Heart left ventricle (tissue), 13 donors: ENCODE results near the gene WDR70.

Source experiments
- POLR2A ChIP-seq, 2 donors: fragments of 450-650 bp; IDR thresholded peaks; one replicate each; pipeline ENCODE4 v1.6.1; 2017; ENCODE audit warnings: antibody characterized with exemption in 2 of 2, mild to moderate bottlenecking in 2 of 2, moderate library complexity in 2 of 2
- TF ChIP-seq, protein P1 (sequence below), 12 donors: fragments of 200-600 bp; sonication (generic) in 4 of 12; IDR thresholded peaks; one replicate each; pipeline versions ENCODE4 v1.5.0 to v1.8.0; 2018 to 2022; ENCODE audit warnings: antibody characterized with exemption in 12 of 12, mild to moderate bottlenecking in 5 of 12
- donor health status: ischemic (EF 13 %, LVEDD 7.1; RV severe dilation, severe dysfunction).
- donor health status: DM: no; HTN: yes; CAD: no.
- donor health status: DM: no; HTN: no; CAD: no.
- donor health status: ischemic (EF 25% LVEDD 6.9; RV normal size, moderate dysfunction).
- donor health status: ischemic (EF 25% LVEDD 5.7; RV mildly dilated, moderate dysfunction).
- donor health status: ischemic (EF 35%, LVEDD 5.7; RV mildly dilated, moderate dysfunction).
- donor health status: nonischemic (EF 11% LVEDD 7.7; RV severe dilation, severe dysfunction).
- donor health status: DM: yes; HTN: yes; CAD: no.
- donor health status: PGD.
- donor health status: ischemic (EF 29% LVEDD 5.4; RV normal size, mild dysfunction).
- donor health status: nonischemic (EF 23%, LVEDD 6.1; RV moderate dilation, normal function).

GRCh38 chr5:37792975-37793631, 414.0 kb downstream of the WDR70 start:
- TF ChIP-seq, protein P1, sequence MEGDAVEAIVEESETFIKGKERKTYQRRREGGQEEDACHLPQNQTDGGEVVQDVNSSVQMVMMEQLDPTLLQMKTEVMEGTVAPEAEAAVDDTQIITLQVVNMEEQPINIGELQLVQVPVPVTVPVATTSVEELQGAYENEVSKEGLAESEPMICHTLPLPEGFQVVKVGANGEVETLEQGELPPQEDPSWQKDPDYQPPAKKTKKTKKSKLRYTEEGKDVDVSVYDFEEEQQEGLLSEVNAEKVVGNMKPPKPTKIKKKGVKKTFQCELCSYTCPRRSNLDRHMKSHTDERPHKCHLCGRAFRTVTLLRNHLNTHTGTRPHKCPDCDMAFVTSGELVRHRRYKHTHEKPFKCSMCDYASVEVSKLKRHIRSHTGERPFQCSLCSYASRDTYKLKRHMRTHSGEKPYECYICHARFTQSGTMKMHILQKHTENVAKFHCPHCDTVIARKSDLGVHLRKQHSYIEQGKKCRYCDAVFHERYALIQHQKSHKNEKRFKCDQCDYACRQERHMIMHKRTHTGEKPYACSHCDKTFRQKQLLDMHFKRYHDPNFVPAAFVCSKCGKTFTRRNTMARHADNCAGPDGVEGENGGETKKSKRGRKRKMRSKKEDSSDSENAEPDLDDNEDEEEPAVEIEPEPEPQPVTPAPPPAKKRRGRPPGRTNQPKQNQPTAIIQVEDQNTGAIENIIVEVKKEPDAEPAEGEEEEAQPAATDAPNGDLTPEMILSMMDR (IDR thresholded peaks at IDR 0.05) = no peak
- TF ChIP-seq POLR2A (IDR thresholded peaks at IDR 0.05) = no peak
